Muscle layer of colon (tissue), 2 donors: ENCODE measurements around the gene ARFGEF2.
"Not testable (repeated sequence)": the region's sequence is repeated elsewhere in the genome, so short reads cannot be mapped to it uniquely, and the experiment has no call there.

Experiments
- H3K27ac ChIP-seq: one replicate; pipeline ENCODE4 v1.7.0; 2013; ENCODE audit warnings: low read depth, mild to moderate bottlenecking, low read length, moderate library complexity
- H3K27me3 ChIP-seq, 2 donors: one replicate each; pipeline ENCODE4 v1.7.0; 2013; ENCODE audit warnings: low read length in 2 of 2, mild to moderate bottlenecking in 2 of 2; ENCODE audit not compliant: insufficient read depth in 2 of 2, control insufficient read depth in 1 of 2
- H3K36me3 ChIP-seq: one replicate; pipeline ENCODE4 v1.7.0; 2013; ENCODE audit warnings: mild to moderate bottlenecking, low read length; ENCODE audit not compliant: insufficient read depth
- H3K4me1 ChIP-seq: one replicate; pipeline ENCODE4 v1.7.0; 2013; ENCODE audit warnings: mild to moderate bottlenecking, low read length; ENCODE audit not compliant: insufficient read depth
- H3K4me3 ChIP-seq, 2 donors: one replicate each; pipeline ENCODE4 v1.7.0; 2013; ENCODE audit warnings: low read length in 2 of 2, low read depth in 1 of 2, mild to moderate bottlenecking in 1 of 2, moderate library complexity in 1 of 2
- H3K9ac ChIP-seq: one replicate; pipeline ENCODE4 v1.7.0; 2013; ENCODE audit warnings: low read length
- H3K9me3 ChIP-seq: one replicate; pipeline ENCODE4 v1.7.0; 2013; ENCODE audit warnings: mild to moderate bottlenecking, low read length
- donor health status: abdominal sarcoma.
- donor health status: Adenocarcinoma of cecum.

Gene ARFGEF2

DNA sequence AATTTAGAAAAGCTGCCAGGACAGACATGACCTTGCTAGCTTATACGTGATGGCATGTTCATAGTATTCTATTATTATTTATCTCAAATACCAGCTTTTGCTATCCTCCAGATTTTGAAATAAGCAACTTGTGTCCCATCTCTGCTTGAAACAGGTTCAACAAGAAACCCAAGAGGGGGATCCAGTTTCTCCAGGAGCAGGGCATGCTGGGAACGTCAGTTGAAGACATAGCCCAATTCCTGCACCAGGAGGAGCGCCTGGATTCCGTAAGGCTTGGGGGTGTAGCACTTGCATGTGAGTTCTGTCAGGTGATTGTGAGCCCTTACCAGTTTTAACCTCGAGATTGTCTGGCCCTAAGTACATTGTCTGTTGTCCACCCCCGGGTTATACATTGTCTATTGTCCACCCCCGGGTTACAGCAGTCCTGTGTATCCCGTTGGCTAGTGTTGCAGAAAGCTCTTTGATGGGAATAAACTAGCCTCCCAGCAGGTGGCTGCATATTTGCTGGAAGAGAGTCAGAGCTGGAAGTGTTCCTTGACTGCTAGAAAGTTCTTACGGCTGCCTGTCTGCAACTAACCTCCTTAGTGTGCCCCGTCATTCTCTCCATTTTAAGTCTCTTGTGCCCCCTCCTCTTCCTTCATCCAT is 63.2 kb downstream of the ARFGEF2 start:
- no peak overlapping the region for H3K27ac ChIP-seq
- H3K9me3 ChIP-seq: no peaks in the 10 kb centered on the region
- H3K27me3 ChIP-seq: no peaks in the 10 kb centered on the region
- no peak overlapping the region for H3K4me3 ChIP-seq
- no peaks in the 10 kb centered on the region for H3K4me1 ChIP-seq
- peaks cover 58% of the 10 kb centered on the region for H3K36me3 ChIP-seq
- H3K9ac ChIP-seq: no peak overlapping the region

- Histone ChIP-seq H3K4me1 (no peaks in the 10 kb centered on the region), H3K9ac (no peak overlapping the region), H3K27ac (no peak overlapping the region), H3K4me3 (no peak overlapping the region), H3K36me3 (peaks cover 76% of the 10 kb centered on the region), H3K9me3 (no peaks in the 10 kb centered on the region), H3K27me3 (no peaks in the 10 kb centered on the region)
Observed at GRCh38 chr20:48986899-48987298, 65.4 kb downstream of the ARFGEF2 start.

DNA sequence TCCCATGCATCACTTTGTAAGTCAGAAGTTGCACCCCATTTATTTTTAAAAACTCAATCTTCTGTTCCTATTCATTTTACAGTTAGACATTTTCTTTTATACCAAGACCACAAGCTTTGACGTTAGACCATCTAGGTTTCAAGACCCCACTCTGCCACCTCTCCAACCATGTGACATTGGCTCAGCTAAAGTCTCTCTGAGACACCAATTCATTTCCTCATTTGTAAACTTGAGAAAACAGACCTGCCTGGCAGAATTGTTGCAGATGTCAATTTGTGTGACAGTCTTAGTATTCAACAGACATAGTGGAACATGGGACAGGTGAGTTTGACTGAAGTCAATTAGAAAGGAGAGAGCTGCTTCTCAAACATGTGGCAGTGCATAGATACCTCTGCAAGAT is 69.0 kb downstream of the ARFGEF2 start:
- H3K9me3 ChIP-seq: no peaks in the 10 kb centered on the region
- H3K9ac ChIP-seq: no peak overlapping the region
- H3K27ac ChIP-seq: no peak overlapping the region
- no peaks in the 10 kb centered on the region for H3K27me3 ChIP-seq
- H3K36me3 ChIP-seq: peaks cover 88% of the 10 kb centered on the region
- no peak overlapping the region for H3K4me3 ChIP-seq
- H3K4me1 ChIP-seq: no peaks in the 10 kb centered on the region

DNA sequence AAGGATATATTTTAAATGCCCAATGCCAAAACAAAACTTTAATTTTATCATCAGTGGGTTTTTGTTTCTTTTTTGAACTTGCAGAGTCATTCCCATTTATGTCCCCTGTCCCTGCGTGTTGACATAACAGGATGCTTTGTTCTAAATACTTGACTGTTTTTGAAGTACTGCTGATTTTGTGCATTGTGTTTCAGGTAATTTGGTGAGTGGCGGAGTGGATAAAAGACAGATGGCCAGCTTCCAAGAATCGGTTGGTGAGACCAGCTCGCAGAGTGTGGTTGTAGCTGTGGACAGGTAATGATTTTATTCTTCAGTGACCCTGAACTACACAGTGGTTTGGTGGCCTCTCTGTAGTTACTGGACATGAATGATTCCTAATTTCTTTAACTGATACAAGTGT is 74.1 kb downstream of the ARFGEF2 start:
- Histone ChIP-seq H3K27me3 (no peaks in the 10 kb centered on the region), H3K36me3 (peaks cover 68% of the 10 kb centered on the region), H3K4me1 (no peaks in the 10 kb centered on the region), H3K4me3 (no peak overlapping the region), H3K27ac (no peak overlapping the region), H3K9ac (no peak overlapping the region), H3K9me3 (no peaks in the 10 kb centered on the region)

GRCh38 chr20:48999890-49000870 is 78.7 kb downstream of the ARFGEF2 start:
- Histone ChIP-seq H3K27me3 (no peaks in the 10 kb centered on the region), H3K27ac (no peak overlapping the region), H3K4me3 (no peak overlapping the region), H3K4me1 (no peaks in the 10 kb centered on the region), H3K9me3 (no peaks in the 10 kb centered on the region), H3K36me3 (peaks cover 35% of the 10 kb centered on the region), H3K9ac (no peak overlapping the region)

DNA sequence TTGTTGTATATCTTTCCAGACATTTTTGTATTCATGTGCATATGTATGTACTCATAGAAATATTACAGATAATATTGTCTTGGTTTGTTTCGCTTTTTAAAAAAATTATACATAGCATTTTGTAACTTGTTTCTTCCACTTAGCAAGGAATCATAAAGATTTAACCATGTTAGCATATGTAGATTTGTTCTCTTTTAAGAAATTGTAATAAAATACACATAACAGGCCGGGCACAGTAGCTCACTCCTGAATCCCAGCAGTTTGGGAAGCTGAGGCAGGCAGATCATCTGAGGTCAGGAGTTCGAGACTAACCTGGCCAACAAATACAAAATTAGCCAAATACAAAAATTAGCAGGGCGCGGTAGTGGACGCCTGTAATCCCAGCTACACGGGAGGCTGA is 80.2 kb downstream of the ARFGEF2 start:
- Histone ChIP-seq H3K9ac (no peak overlapping the region), H3K36me3 (peaks cover 28% of the 10 kb centered on the region), H3K9me3 (no peaks in the 10 kb centered on the region)

GRCh38 chr20:49006446-49006980 is 85.0 kb downstream of the ARFGEF2 start:
- Histone ChIP-seq H3K9me3 (no peaks in the 10 kb centered on the region), H3K27ac (no peak overlapping the region), H3K36me3 (peaks cover 20% of the 10 kb centered on the region), H3K9ac (no peak overlapping the region), H3K4me3 (no peak overlapping the region), H3K4me1 (no peaks in the 10 kb centered on the region), H3K27me3 (no peaks in the 10 kb centered on the region)

More for the DNA sequence above, 80.2 kb downstream of the ARFGEF2 start:
- H3K27ac ChIP-seq: no peak overlapping the region
- no peak overlapping the region for H3K4me3 ChIP-seq
- H3K27me3 ChIP-seq: no peaks in the 10 kb centered on the region
- H3K4me1 ChIP-seq: no peaks in the 10 kb centered on the region

GRCh38 chr20:49009899-49010631 is 88.6 kb downstream of the ARFGEF2 start:
- Histone ChIP-seq H3K27me3 (no peaks in the 10 kb centered on the region), H3K36me3 (peaks cover 45% of the 10 kb centered on the region), H3K27ac (no peak overlapping the region)

DNA sequence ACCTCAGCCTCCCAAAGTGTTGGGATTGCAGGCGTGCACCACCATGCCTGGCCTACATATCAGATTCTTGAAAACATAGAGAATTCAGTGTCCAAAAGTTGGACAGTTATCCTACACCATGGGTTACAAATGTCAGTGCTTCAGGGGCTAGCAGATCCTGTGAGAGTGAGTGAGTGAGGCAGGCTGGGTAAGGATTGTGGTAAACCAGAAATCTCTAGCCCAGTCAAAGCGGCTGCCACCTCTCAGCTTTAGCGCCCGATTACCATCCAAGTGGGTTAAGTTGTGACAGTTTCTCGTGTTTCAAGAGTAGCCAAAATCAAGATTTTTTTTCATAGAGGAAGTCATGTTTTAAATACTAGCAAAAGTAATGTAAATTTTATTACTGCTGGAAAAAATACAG is 102.7 kb downstream of the ARFGEF2 start:
- Histone ChIP-seq H3K4me3 (no peak overlapping the region), H3K4me1 (no peaks in the 10 kb centered on the region), H3K36me3 (peaks cover 44% of the 10 kb centered on the region), H3K9me3 (no peaks in the 10 kb centered on the region), H3K27me3 (no peaks in the 10 kb centered on the region), H3K27ac (no peak overlapping the region), H3K9ac (no peak overlapping the region)

More at GRCh38 chr20:49009899-49010631, 88.6 kb downstream of the ARFGEF2 start:
- Histone ChIP-seq H3K4me3 (no peak overlapping the region), H3K9ac (no peak overlapping the region), H3K4me1 (no peaks in the 10 kb centered on the region), H3K9me3 (no peaks in the 10 kb centered on the region)

- peaks cover 43% of the 10 kb centered on the region for H3K36me3 ChIP-seq
- not testable (repeated sequence) for H3K27me3 ChIP-seq, H3K4me3 ChIP-seq, H3K9ac ChIP-seq, H3K27ac ChIP-seq, H3K4me1 ChIP-seq, H3K9me3 ChIP-seq
Observed at GRCh38 chr20:49028177-49028576, 106.7 kb downstream of the ARFGEF2 start.

DNA sequence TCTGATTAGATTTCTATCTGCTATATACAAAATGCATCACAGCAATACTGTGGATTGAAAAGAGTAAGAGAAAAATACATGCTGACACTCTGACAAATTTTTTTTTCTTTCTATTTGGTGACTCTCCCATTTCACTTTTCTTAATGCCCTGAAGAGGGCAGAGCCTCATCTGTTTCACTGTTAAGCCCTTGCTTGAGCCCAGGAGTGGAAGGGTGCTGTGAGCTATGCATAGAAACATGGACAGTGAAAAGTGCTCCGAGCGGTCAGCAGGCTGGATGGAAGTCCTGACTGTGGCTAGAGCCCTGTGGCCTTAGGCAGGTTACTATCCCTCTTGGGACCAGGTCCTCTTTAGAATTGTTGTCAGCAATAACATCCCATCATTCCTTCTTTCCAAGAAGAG is 107.2 kb downstream of the ARFGEF2 start:
- no peaks in the 10 kb centered on the region for H3K27me3 ChIP-seq
- H3K27ac ChIP-seq: no peak overlapping the region
- H3K4me3 ChIP-seq: no peak overlapping the region
- H3K4me1 ChIP-seq: no peaks in the 10 kb centered on the region
- no peaks in the 10 kb centered on the region for H3K9me3 ChIP-seq
- H3K36me3 ChIP-seq: peaks cover 45% of the 10 kb centered on the region
- no peak overlapping the region for H3K9ac ChIP-seq
